ENCODE data around the gene SLC39A7.

Gene SLC39A7

DNA sequence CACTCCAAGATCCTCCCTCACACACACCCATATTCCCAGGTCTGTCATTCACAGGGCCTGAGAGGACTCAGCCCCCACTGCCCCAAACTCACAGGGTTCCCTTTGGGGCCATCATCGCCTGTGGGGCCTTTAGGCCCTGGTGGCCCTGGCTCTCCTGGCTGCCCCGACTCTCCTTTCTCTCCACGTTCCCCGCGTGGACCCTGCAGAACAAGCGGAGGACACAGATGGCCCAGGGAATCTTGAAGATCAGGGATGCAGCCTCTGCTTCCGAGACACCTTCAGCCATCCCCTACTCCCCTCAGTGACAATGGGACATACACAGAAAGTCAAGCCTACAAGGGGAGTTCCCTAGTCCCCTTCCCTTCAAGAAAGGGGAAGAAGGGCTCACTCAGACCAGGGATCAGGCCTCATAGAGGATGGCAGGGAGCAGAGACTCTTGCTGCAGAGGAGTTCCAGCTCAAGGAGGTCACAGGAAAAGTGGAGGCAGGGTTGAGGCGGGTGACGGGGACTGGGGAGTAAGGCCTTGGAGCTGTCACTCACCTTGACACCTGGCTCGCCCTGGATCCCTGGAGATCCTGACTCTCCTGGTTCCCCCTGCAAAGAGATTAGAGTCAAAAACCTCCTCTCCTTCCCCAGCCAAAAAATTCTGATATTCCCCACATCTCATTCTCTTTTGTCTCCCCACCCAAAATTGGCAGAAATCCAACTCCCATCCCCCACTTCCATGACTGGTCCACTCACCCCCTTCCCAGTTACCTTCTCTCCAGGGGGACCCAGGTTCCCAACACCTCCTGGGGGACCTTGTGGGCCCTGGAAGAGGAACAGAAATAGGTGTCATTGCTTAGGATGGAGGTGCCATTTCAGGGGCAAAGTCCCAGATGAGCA, 31.1 kb upstream of the SLC39A7 start:
- FAIRE-seq (peak; percentile 39), DNase-seq (ENCODE audit: extremely low spot score, insufficient read length, low read depth) (no peak)

GRCh38 chr6:33170176-33171015, 30.3 kb upstream of the SLC39A7 start:
- peak; percentile 83 for FAIRE-seq

GRCh38 chr6:33171016-33171879, 29.4 kb upstream of the SLC39A7 start:
- DNase-seq (ENCODE audit: extremely low spot score, insufficient read length, low read depth) (no peak), FAIRE-seq (no peak)

More at GRCh38 chr6:33170176-33171015, 30.3 kb upstream of the SLC39A7 start:
- peak; percentile 57 for DNase-seq (ENCODE audit: extremely low spot score, insufficient read length, low read depth)

DNA sequence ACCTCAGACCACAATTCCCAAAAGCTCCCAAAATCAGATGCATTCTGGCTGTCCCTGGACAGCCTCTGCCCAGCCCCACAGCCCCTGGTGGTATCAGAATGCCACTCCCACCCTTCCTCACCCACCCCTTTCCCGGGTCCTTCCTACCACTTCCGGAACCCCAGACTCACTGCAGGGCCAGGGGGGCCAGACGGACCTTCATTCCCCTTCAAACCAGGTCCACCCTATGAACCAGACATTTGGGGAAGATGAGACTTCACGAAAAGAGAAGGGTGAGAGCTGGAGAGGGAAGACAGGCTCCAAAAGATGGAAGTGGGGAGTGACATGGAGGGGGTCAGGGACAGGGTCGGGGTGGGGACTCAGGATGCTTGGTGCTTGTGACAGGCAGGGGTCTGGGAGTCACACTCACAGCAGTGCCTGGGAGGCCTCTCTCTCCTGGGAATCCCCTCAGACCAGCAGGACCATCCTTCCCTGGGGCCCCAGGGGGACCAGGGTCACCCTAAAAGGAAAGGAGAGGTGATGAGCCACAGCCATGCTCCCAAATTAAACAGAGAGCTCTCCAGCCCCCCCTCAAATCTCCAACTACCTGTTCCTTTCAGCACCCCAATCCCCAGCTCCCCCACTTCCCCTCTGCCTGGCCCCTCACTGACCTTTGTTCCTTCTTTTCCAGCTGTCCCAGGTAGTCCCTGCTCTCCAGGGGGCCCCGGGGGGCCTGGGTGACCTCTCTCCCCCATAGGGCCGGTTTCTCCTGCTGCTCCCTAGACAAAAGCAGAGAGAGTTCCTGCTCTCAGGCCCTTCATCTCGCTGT, 28.6 kb upstream of the SLC39A7 start:
- FAIRE-seq = no peak
- DNase-seq (ENCODE audit: extremely low spot score, insufficient read length, low read depth) = no peak

GRCh38 chr6:33172688-33173534, 27.8 kb upstream of the SLC39A7 start:
- peak; percentile 47 for DNase-seq (ENCODE audit: extremely low spot score, insufficient read length, low read depth)

GRCh38 chr6:33173535-33174180, 27.0 kb upstream of the SLC39A7 start:
- no peak for FAIRE-seq
- DNase-seq (ENCODE audit: extremely low spot score, insufficient read length, low read depth) = no peak

More at GRCh38 chr6:33172688-33173534, 27.8 kb upstream of the SLC39A7 start:
- peak; percentile 82 for FAIRE-seq

GRCh38 chr6:33174784-33175183, 25.9 kb upstream of the SLC39A7 start:
- FAIRE-seq (no peak), DNase-seq (ENCODE audit: extremely low spot score, insufficient read length, low read depth) (no peak)

- DNase-seq (ENCODE audit: extremely low spot score, insufficient read length, low read depth) = no peak
- no peak for FAIRE-seq
These were observed 25.1 kb upstream of the SLC39A7 start for GRCh38 chr6:33175436-33176069.

- FAIRE-seq = no peak
- DNase-seq (ENCODE audit: extremely low spot score, insufficient read length, low read depth) = no peak
These were observed 23.8 kb upstream of the SLC39A7 start for GRCh38 chr6:33176906-33177305.

DNA sequence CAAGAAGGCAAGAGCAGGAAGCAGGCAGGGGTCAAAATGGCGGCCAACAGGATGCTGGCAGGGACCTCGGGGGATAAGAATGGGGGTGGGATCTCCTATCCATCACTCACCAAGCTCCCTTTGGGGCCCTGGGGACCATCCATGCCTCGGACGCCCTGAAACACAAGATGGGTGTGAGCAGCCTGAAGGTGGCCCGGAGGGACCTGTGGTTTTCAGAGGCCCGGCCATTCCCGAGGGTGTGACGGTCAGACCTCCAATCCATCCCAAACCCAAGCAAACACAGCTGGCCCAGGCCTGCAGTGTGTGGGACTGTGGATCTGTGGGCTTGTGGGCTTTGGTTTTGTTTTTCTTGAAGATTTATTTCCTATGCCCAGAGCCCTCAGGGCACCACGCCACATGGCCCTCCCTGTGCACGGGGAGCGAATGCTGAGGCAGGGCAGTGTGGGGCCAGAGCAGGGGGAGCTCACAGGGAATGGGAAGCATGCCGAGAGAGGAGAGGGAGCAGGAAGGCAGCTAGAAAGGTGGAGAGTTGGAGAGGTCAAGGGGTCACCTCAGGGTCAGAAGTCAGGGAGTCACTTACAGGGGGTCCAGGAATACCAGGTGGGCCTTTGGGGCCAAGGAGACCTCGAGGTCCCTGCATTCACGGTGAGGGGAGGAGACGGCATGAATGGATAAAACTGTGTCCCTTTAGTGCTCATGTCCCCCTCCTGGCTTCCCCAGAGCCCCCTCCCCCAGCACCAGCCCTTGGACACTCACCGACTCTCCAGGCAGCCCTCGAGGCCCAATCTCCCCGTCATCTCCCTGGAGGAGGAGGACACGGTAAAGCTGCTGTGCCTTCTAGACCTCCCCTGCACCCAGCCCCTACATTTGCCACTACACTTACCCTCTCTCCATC, 22.9 kb upstream of the SLC39A7 start:
- FAIRE-seq (no peak), DNase-seq (ENCODE audit: extremely low spot score, insufficient read length, low read depth) (no peak)

- DNase-seq (ENCODE audit: extremely low spot score, insufficient read length, low read depth) (no peak), FAIRE-seq (no peak)
These were observed 21.8 kb upstream of the SLC39A7 start for GRCh38 chr6:33178755-33179475.

- DNase-seq (ENCODE audit: extremely low spot score, insufficient read length, low read depth) (no peak), FAIRE-seq (no peak)
These were observed 19.5 kb upstream of the SLC39A7 start for GRCh38 chr6:33181141-33181540.

- DNase-seq (ENCODE audit: extremely low spot score, insufficient read length, low read depth) = no peak
- peak; percentile 67 for FAIRE-seq
These were observed 17.5 kb upstream of the SLC39A7 start for GRCh38 chr6:33183071-33183683.

- FAIRE-seq = no peak
- DNase-seq (ENCODE audit: extremely low spot score, insufficient read length, low read depth) = no peak
These were observed 15.5 kb upstream of the SLC39A7 start for GRCh38 chr6:33185190-33185589.

- DNase-seq (ENCODE audit: extremely low spot score, insufficient read length, low read depth) (no peak), FAIRE-seq (no peak)
These were observed 14.9 kb upstream of the SLC39A7 start for GRCh38 chr6:33185654-33186187.
